Common myeloid progenitor, CD34-positive (primary cell): ENCODE measurements around the gene INPP5K. TPM values are rescaled to one million over a fixed set of nuclear protein-coding genes. Genes with fewer than 3 reads are reported as not detected.
A peak's percentile ranks its signal among the peaks of the same experiment; 100 is the strongest.
"Not testable (repeated sequence)": the region's sequence is repeated elsewhere in the genome, so short reads cannot be mapped to it uniquely, and the experiment has no call there.

ENCODE experiments used
- CTCF ChIA-PET: fragments of 350-600 bp; sonication (Branson Sonifier 250); formaldehyde crosslinking; loops from one replicate; lab custom pipeline; 2021; ENCODE audit warnings: antibody characterized with exemption; lab: Charles Lee
- POLR2A ChIA-PET: fragments of 350-600 bp; sonication (Branson Sonifier 250); formaldehyde crosslinking; loops from one replicate; lab custom pipeline; 2021; ENCODE audit warnings: antibody characterized with exemption; lab: Charles Lee
- DNase-seq, 3 donors: peaks; one replicate each; pipeline versions ENCODE4 v3.0.0 to v3.0.0-alpha.2; 2013
- H3K27ac ChIP-seq, 2 experiments: 1 replicate in 1 of 2; 2 replicates in 1 of 2; pipeline ENCODE4 v1.7.0; 2013; ENCODE audit warnings: inconsistent platforms in 2 of 2, low read length in 2 of 2, mild to moderate bottlenecking in 2 of 2, low read depth in 1 of 2, moderate library complexity in 1 of 2; ENCODE audit not compliant: severe bottlenecking in 2 of 2, insufficient read depth in 1 of 2, poor library complexity in 1 of 2
- H3K27me3 ChIP-seq, 5 experiments: replicated peaks in 2 of 5; 1 replicate in 3 of 5; 2 replicates in 2 of 5; pipeline versions ENCODE4 v1.6.1 to v1.7.0; 2013; ENCODE audit warnings: low read length in 4 of 5, mild to moderate bottlenecking in 2 of 5, moderate library complexity in 2 of 5, inconsistent platforms in 1 of 5; ENCODE audit not compliant: insufficient read depth in 5 of 5, control insufficient read depth in 4 of 5
- H3K36me3 ChIP-seq, 4 experiments: 1 replicate in 2 of 4; 2 replicates in 2 of 4; pipeline versions ENCODE4 v1.6.1 to v1.7.0; 2013; ENCODE audit warnings: low read length in 3 of 4, control low read depth in 1 of 4, mild to moderate bottlenecking in 1 of 4; ENCODE audit not compliant: control insufficient read depth in 4 of 4, insufficient read depth in 4 of 4
- H3K4me1 ChIP-seq, 4 experiments: 1 replicate in 3 of 4; 2 replicates in 1 of 4; pipeline versions ENCODE4 v1.6.1 to v1.7.1; 2013; ENCODE audit warnings: low read length in 3 of 4, mild to moderate bottlenecking in 3 of 4, control low read depth in 1 of 4, inconsistent platforms in 1 of 4, moderate library complexity in 1 of 4; ENCODE audit not compliant: control insufficient read depth in 4 of 4, insufficient read depth in 4 of 4; ENCODE audit errors: control extremely low read depth in 1 of 4
- H3K4me3 ChIP-seq, 7 experiments: 1 replicate in 4 of 7; 2 replicates in 3 of 7; pipeline versions ENCODE4 v1.5.1 to v1.7.0; 2013; ENCODE audit warnings: mild to moderate bottlenecking in 7 of 7, low read length in 6 of 7, moderate library complexity in 6 of 7, inconsistent platforms in 2 of 7, low read depth in 2 of 7, control low read depth in 1 of 7; ENCODE audit not compliant: insufficient read depth in 4 of 7, control insufficient read depth in 1 of 7; ENCODE audit errors: extremely low read depth in 1 of 7
- H3K9me3 ChIP-seq, 5 experiments: 1 replicate in 4 of 5; 2 replicates in 1 of 5; pipeline versions ENCODE4 v1.6.1 to v1.7.1; 2013; ENCODE audit warnings: low read length in 4 of 5, mild to moderate bottlenecking in 2 of 5, inconsistent platforms in 1 of 5, low read depth in 1 of 5, moderate library complexity in 1 of 5; ENCODE audit not compliant: control insufficient read depth in 4 of 5, insufficient read depth in 2 of 5; ENCODE audit errors: control extremely low read depth in 1 of 5
- WGBS: methylation state at CpG from one replicate; pipeline ENCODE4 v1.1.5; 2013; ENCODE audit not compliant: insufficient coverage; 5-methylcytosine and 5-hydroxymethylcytosine counted together
- polyA plus RNA-seq: library from polyadenylated mRNA; unstranded; fragments of 120-200 nt; gene quantifications from one replicate; pipeline ENCODE4 v1.2.1, GENCODE V29; 2013

INPP5K gene
- 25.0 TPM for polyA plus RNA-seq

DNA sequence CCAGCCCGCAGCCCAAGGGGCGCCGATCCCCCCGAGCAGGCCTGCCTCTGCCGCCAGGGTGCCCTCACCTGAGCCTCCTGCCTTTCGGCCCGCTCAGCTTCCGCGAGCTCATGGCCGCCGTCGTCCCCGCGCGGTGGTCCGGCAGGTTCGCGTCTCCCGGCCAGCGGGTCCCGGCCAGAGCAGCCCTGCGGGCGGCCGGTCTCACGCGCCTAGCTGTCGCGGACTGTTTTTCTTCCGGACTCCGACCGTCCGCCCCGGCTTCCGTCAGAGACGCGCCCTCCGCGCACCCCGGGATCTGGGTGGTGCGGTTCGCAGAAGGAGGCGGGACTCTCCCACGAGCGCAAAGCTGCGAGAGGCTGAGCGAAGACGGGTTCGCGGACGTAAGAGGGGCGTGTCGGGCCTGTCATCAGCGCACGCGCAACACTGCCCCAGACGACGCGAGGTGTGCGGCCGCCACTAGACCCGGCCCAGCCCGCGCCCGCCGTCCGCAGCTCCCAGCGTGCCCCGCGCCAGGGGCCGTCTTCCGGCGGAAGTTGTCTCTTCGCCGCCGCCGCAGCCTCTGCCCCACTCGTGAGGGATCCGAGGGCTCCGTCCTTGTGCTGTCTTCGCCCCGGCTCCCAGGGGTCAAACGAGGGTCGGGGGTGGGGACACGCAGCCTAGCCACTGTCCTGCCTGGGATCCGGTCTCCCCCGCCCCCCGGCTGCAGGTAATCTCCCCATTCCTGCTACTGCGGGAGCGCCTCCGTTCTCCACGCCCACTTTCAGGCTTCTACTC, at the start of gene INPP5K:
Gene INPP5K (minus strand): TSS at position 225 of the 774 bp plus-strand sequence. CDS start 113 bp downstream, at position 112.
- peaks cover 7 to 19% (median 18%) of the 10 kb centered on the region in 4 experiments for H3K4me1 ChIP-seq
- POLR2A ChIA-PET: interaction anchor here (0.6 to 1.7 kb wide), 7 partner anchors 11 to 440 kb away, joined by 3 to 9 read pairs (median 3); no protein-coding TSS in a partner anchor
- CTCF ChIA-PET: interaction anchor here (0.8 to 8.8 kb wide), 12 partner anchors 11 to 152 kb away, joined by 3 to 83 read pairs (median 4); no protein-coding TSS in a partner anchor
- peak within 1 kb of the TSS; percentile 84 to 90 for H3K27ac ChIP-seq
- 0% methylated on average over 81 of the region's 91 CpGs for WGBS
- H3K36me3 ChIP-seq: peaks cover 5 to 42% (median 25%) of the 10 kb centered on the region in 4 experiments
- no peaks in the 10 kb centered on the region for H3K9me3 ChIP-seq
- peak within 1 kb of the TSS; percentile 89 to 99 (median 94) for H3K4me3 ChIP-seq
- H3K27me3 ChIP-seq: no peaks in the 10 kb centered on the region
- DNase-seq: peak; percentile 98 to 99 (median 99)

- H3K27ac ChIP-seq: no peak overlapping the region
- no peak overlapping the region for H3K4me3 ChIP-seq
- H3K36me3 ChIP-seq: no peaks in the 10 kb centered on the region
- POLR2A ChIA-PET: interaction anchor here (0.9 kb wide), 1 partner anchor 61 kb away, joined by 3 read pairs; no protein-coding TSS in a partner anchor
- CTCF ChIA-PET: interaction anchor here (0.9 to 1.8 kb wide), 2 partner anchors 64 to 70 kb away, joined by 4 read pairs; no protein-coding TSS in a partner anchor
- no peaks in the 10 kb centered on the region for H3K27me3 ChIP-seq
- no peak for DNase-seq
- H3K4me1 ChIP-seq: peaks cover 0 to 22% (median 17%) of the 10 kb centered on the region in 4 experiments
- WGBS: 89% methylated on average over 4 of the region's 6 CpGs
- H3K9me3 ChIP-seq: no peaks in the 10 kb centered on the region
Measured at GRCh38 chr17:1565877-1566276, 49.5 kb upstream of the INPP5K start.

DNA sequence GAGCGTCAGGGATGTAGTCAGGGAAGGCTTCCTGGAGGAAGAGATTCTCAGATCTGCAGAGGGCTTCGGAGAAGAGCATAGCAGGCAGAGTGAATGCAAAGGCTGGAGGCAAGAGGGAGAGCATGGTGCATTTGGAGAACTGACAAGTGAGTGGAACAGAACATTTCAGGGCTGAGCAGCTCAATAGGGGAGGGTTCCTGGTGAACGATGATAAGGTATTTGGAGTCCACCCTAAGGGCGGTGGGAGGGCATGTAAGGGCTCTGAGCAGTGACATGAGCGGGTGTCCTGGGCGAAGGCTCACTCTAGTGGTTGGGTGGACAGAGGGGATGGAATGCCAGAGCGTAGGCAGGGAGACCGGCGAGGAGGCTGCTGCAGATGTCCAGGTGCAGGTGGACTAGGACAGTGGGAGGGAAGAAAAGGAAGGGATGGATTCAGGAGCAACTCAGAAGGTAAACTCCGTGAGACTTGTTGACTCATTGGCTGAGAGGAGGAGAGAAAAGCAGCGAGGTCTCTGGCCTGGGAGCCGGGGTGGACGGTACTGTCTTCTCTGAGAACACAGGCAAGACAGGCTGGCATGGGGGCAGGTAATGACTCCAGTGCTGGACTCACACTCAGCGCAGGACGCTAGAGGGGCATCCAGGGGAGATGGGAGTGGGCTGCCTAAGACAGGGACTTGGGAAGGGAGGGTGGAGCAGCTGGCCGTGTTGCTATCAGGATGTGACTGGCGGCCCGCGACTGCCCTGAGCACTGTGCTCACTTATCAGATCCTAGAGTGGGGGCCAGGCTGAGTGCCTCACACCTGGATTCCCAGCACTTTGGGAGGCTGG, 47.6 kb upstream of the INPP5K start:
- DNase-seq: peak in 2 of 3 donors; percentile 38 to 61
- Histone ChIP-seq H3K36me3 (peaks cover 0 to 4% (median 1%) of the 10 kb centered on the region in 4 experiments), H3K4me3 (no peak overlapping the region), H3K4me1 (peaks cover 0 to 28% (median 20%) of the 10 kb centered on the region in 4 experiments), H3K9me3 (no peaks in the 10 kb centered on the region), H3K27ac (no peak overlapping the region), H3K27me3 (no peaks in the 10 kb centered on the region)
- ChIA-PET POLR2A (no interaction called here), CTCF (interaction anchor here (1.6 to 2.5 kb wide), 2 partner anchors 10 to 13 kb away, joined by 3 to 7 read pairs; no protein-coding TSS in a partner anchor)
- 83% methylated on average over 18 of the region's 19 CpGs for WGBS

GRCh38 chr17:1563471-1563785, 47.0 kb upstream of the INPP5K start:
- H3K27ac ChIP-seq, H3K27me3 ChIP-seq, H3K36me3 ChIP-seq, DNase-seq, H3K9me3 ChIP-seq, POLR2A ChIA-PET, H3K4me3 ChIP-seq: not testable (repeated sequence)
- WGBS: 87% methylated on average over 14 of the region's 15 CpGs
- CTCF ChIA-PET: interaction anchor here (2.5 kb wide), 1 partner anchor 14 kb away, joined by 7 read pairs; no protein-coding TSS in a partner anchor
- peaks cover 0 to 28% (median 20%) of the 10 kb centered on the region in 4 experiments for H3K4me1 ChIP-seq

GRCh38 chr17:1562176-1562643, 45.8 kb upstream of the INPP5K start:
- ChIA-PET CTCF (interaction anchor here (1.4 to 2.5 kb wide), 2 partner anchors 15 to 68 kb away, joined by 6 to 7 read pairs; no protein-coding TSS in a partner anchor), POLR2A (no interaction called here)
- Histone ChIP-seq H3K27me3 (no peaks in the 10 kb centered on the region), H3K27ac (no peak overlapping the region), H3K36me3 (peaks cover 0 to 9% (median 5%) of the 10 kb centered on the region in 4 experiments), H3K4me1 (peaks cover 0 to 31% (median 20%) of the 10 kb centered on the region in 4 experiments), H3K9me3 (no peaks in the 10 kb centered on the region), H3K4me3 (peak overlapping the region; percentile 37 to 79 (median 72))
- DNase-seq: no peak
- 0% methylated on average over 38 of the region's 62 CpGs for WGBS

- ChIA-PET POLR2A (interaction anchor here (1.0 kb wide), 1 partner anchor 56 kb away, joined by 3 read pairs; no protein-coding TSS in a partner anchor), CTCF (interaction anchor here (1.0 to 1.4 kb wide), 4 partner anchors 29 to 88 kb away, joined by 3 to 6 read pairs (median 4); partner anchors contain the start of gene RILP)
- 14% methylated on average over 46 of the region's 47 CpGs for WGBS
- Histone ChIP-seq H3K4me1 (peaks cover 0 to 30% (median 16%) of the 10 kb centered on the region in 4 experiments), H3K27ac (peak overlapping the region in 1 of 2 experiments; percentile 43), H3K9me3 (no peaks in the 10 kb centered on the region), H3K27me3 (no peaks in the 10 kb centered on the region), H3K4me3 (peak overlapping the region; percentile 37 to 79 (median 72)), H3K36me3 (peaks cover 0 to 10% (median 5%) of the 10 kb centered on the region in 4 experiments)
- peak in 2 of 3 donors; percentile 31 to 49 for DNase-seq
Measured at GRCh38 chr17:1561420-1562175, 45.2 kb upstream of the INPP5K start.
